ENCODE data around the gene CSAG2. TPM values are rescaled to one million over a fixed set of nuclear protein-coding genes. Genes with fewer than 3 reads are reported as not detected.
"Not testable (repeated sequence)": the region's sequence is repeated elsewhere in the genome, so short reads cannot be mapped to it uniquely, and the experiment has no call there.

The CSAG2 gene
- total RNA-seq, 4 donors from 2014 or later: not detected

- no peak within 1 kb of the TSS for H3K4me3 ChIP-seq (ENCODE audit: low read depth, poor library complexity, severe bottlenecking)
- 86 to 90% methylated on average over 9 to 19 of the region's 21 CpGs for WGBS, 2 donors
- intact Hi-C loops (cut with DNase I; ENCODE audit: low total_unique reads): no loop called here
- TF ChIP-seq POLR2A (IDR thresholded peaks at IDR 0.05) (no peak), CTCF (IDR thresholded peaks at IDR 0.05) (no peak)
- peak in 1 of 2 donors; percentile 48 for DNase-seq (ENCODE audit: low spot score in 2 of 2)
These were observed 24.3 kb upstream of the CSAG2 start, which contains the start of the genes CSAG1 and MAGEA12 for GRCh38 chrX:152733261-152733975. Gene CSAG1, minus strand, starts transcription at chrX:152733721. Its CDS starts 1,261 bp downstream, at chrX:152732460. Gene MAGEA12, plus strand, starts transcription at chrX:152733757. Its CDS starts 2,405 bp downstream, at chrX:152736162.

GRCh38 chrX:152725409-152725808 is 16.3 kb upstream of the CSAG2 start:
- intact Hi-C loops (cut with DNase I; ENCODE audit: low total_unique reads): no loop called here
- 71 to 73% methylated on average over 6 to 7 of the region's 7 CpGs for WGBS, 2 donors
- TF ChIP-seq CTCF (IDR thresholded peaks at IDR 0.05) (no peak), POLR2A (IDR thresholded peaks at IDR 0.05) (no peak)
- H3K4me3 ChIP-seq (ENCODE audit: low read depth, poor library complexity, severe bottlenecking): no peak overlapping the region
- DNase-seq (ENCODE audit: low spot score in 2 of 2): peak in 1 of 2 donors; percentile 45

- no CpG with 5 or more reads among the region's 35 CpGs for WGBS, 2 donors
- intact Hi-C loops (cut with DNase I; ENCODE audit: low total_unique reads); H3K4me3 ChIP-seq (ENCODE audit: low read depth, poor library complexity, severe bottlenecking); DNase-seq (ENCODE audit: low spot score in 2 of 2): not testable (repeated sequence)
These were observed 5.0 kb upstream of the CSAG2 start, which contains the start of gene MAGEA2B for GRCh38 chrX:152713815-152714787. Gene MAGEA2B, plus strand, starts transcription at chrX:152714628. Its CDS starts 2,479 bp downstream, at chrX:152717107.

- no CpG with 5 or more reads among the region's 5 CpGs for WGBS, 2 donors
- intact Hi-C loops (cut with DNase I; ENCODE audit: low total_unique reads); DNase-seq (ENCODE audit: low spot score in 2 of 2); H3K4me3 ChIP-seq (ENCODE audit: low read depth, poor library complexity, severe bottlenecking): not testable (repeated sequence)
These were observed 4.1 kb upstream of the CSAG2 start for GRCh38 chrX:152713195-152713594.

- H3K4me3 ChIP-seq (ENCODE audit: low read depth, poor library complexity, severe bottlenecking); DNase-seq (ENCODE audit: low spot score in 2 of 2); intact Hi-C loops (cut with DNase I; ENCODE audit: low total_unique reads): not testable (repeated sequence)
- WGBS, 2 donors: 85 to 86% methylated on average over 2 to 4 of the region's 7 CpGs
These were observed 2.6 kb downstream of the CSAG2 start for GRCh38 chrX:152706500-152706899.

- H3K4me3 ChIP-seq (ENCODE audit: low read depth, poor library complexity, severe bottlenecking); intact Hi-C loops (cut with DNase I; ENCODE audit: low total_unique reads): not testable (repeated sequence)
- 87 to 94% methylated on average over 3 to 4 of the region's 5 CpGs for WGBS, 2 donors
- peak in 1 of 2 donors; percentile 56 for DNase-seq (ENCODE audit: low spot score in 2 of 2)
These were observed 8.7 kb downstream of the CSAG2 start for GRCh38 chrX:152700390-152700789.

GRCh38 chrX:152697952-152698931 is 10.8 kb downstream of the CSAG2 start, which contains the start of gene MAGEA3:
Gene MAGEA3, plus strand, starts transcription at chrX:152698794. Its CDS starts 2,039 bp downstream, at chrX:152700833.
- H3K4me3 ChIP-seq (ENCODE audit: low read depth, poor library complexity, severe bottlenecking); DNase-seq (ENCODE audit: low spot score in 2 of 2); intact Hi-C loops (cut with DNase I; ENCODE audit: low total_unique reads): not testable (repeated sequence)
- WGBS, 2 donors: no CpG with 5 or more reads among the region's 34 CpGs

GRCh38 chrX:152681012-152681411 is 28.1 kb downstream of the CSAG2 start:
- no CpG with 5 or more reads among the region's 3 CpGs for WGBS, 2 donors
- intact Hi-C loops (cut with DNase I; ENCODE audit: low total_unique reads); H3K4me3 ChIP-seq (ENCODE audit: low read depth, poor library complexity, severe bottlenecking); DNase-seq (ENCODE audit: low spot score in 2 of 2): not testable (repeated sequence)

GRCh38 chrX:152674652-152675051 is 34.4 kb downstream of the CSAG2 start:
- intact Hi-C loops (cut with DNase I; ENCODE audit: low total_unique reads); H3K4me3 ChIP-seq (ENCODE audit: low read depth, poor library complexity, severe bottlenecking): not testable (repeated sequence)
- WGBS, 2 donors: 92% methylated on average over 3 of the region's 3 CpGs

More at GRCh38 chrX:152674652-152675051, 34.4 kb downstream of the CSAG2 start:
- not testable (repeated sequence) for DNase-seq (ENCODE audit: low spot score in 2 of 2)
